ENCODE results near the gene FAM25G.
"Not testable (repeated sequence)": the region's sequence is repeated elsewhere in the genome, so short reads cannot be mapped to it uniquely, and the experiment has no call there.

DNA sequence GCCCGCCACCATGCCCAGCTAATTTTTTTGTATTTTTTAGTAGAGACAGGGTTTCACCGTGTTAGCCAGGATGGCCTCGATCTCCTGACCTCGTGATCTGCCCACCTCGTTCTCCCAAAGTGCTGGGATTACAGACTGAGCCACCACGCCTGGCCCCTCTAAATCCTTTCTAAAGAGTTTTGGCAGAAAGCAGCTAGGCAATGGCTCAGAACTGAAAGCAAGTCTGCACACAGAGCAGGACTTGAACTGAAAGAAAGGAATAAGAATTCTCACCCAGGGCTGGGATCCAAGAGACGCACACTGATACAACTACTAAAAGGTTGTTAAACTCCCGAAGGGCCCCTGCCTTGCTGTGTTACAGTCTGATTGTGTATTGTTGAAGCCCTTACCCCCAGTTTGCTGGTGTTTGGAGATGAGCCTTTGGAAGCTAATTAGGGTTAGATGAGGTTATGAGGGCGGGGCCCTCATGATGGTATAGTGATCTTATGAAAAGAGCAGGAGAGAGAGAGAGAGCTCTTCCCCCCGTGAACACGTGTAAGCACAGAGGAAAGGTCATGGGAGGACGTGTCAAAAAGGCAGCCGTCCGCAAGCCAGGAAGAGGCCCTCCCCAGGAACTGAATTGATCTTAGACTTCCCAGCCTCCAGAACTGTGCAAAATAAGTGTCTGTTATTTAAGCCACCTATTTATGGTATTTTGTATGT, 26.1 kb downstream of the FAM25G start:
- not testable (repeated sequence) for TF ChIP-seq EZH2phosphoT487 (IDR thresholded peaks at IDR 0.05; ENCODE audit: low read length); EZH2 (optimal IDR thresholded peaks at IDR 0.05; ENCODE audit: low read depth, low read length)
- TF ChIP-seq, protein P1, sequence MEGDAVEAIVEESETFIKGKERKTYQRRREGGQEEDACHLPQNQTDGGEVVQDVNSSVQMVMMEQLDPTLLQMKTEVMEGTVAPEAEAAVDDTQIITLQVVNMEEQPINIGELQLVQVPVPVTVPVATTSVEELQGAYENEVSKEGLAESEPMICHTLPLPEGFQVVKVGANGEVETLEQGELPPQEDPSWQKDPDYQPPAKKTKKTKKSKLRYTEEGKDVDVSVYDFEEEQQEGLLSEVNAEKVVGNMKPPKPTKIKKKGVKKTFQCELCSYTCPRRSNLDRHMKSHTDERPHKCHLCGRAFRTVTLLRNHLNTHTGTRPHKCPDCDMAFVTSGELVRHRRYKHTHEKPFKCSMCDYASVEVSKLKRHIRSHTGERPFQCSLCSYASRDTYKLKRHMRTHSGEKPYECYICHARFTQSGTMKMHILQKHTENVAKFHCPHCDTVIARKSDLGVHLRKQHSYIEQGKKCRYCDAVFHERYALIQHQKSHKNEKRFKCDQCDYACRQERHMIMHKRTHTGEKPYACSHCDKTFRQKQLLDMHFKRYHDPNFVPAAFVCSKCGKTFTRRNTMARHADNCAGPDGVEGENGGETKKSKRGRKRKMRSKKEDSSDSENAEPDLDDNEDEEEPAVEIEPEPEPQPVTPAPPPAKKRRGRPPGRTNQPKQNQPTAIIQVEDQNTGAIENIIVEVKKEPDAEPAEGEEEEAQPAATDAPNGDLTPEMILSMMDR (IDR thresholded peaks at IDR 0.05; ENCODE audit: low read length), result not testable (repeated sequence)
